Small intestine (tissue), 7 donors: ENCODE data around the gene RARRES2. TPM values are rescaled to one million over a fixed set of nuclear protein-coding genes. Genes with fewer than 3 reads are reported as not detected.

Experiments used
- DNase-seq, 2 donors: peaks; one replicate each; pipeline versions ENCODE4 v3.0.0 to v3.0.0-alpha.2; 2013
- FAIRE-seq: peaks from 2 replicates; lab custom pipeline; 2012; peaks lifted over from hg19 to GRCh38; lab: Jason Lieb, UNC
- H3K27ac ChIP-seq, 3 donors: one replicate each; pipeline ENCODE4 v1.5.1; 2013; ENCODE audit warnings: low read length in 2 of 3, mild to moderate bottlenecking in 2 of 3, control low read depth in 1 of 3, inconsistent platforms in 1 of 3, low read depth in 1 of 3, moderate library complexity in 1 of 3
- H3K27me3 ChIP-seq, 3 donors: one replicate each; pipeline ENCODE4 v1.6.1; 2013; ENCODE audit warnings: low read length in 3 of 3, inconsistent platforms in 1 of 3; ENCODE audit not compliant: control insufficient read depth in 3 of 3, insufficient read depth in 3 of 3
- H3K36me3 ChIP-seq, 3 donors: one replicate each; pipeline ENCODE4 v1.6.1; 2013; ENCODE audit warnings: low read length in 3 of 3, inconsistent platforms in 1 of 3, low read depth in 1 of 3, mild to moderate bottlenecking in 1 of 3, moderate library complexity in 1 of 3; ENCODE audit not compliant: control insufficient read depth in 3 of 3, insufficient read depth in 2 of 3
- H3K4me1 ChIP-seq, 3 donors: one replicate each; pipeline ENCODE4 v1.6.1; 2013; ENCODE audit warnings: low read length in 2 of 3, inconsistent platforms in 1 of 3, low read depth in 1 of 3, mild to moderate bottlenecking in 1 of 3, moderate library complexity in 1 of 3; ENCODE audit not compliant: control insufficient read depth in 3 of 3, insufficient read depth in 2 of 3
- H3K4me3 ChIP-seq, 3 donors: one replicate each; pipeline ENCODE4 v1.5.1; 2013; ENCODE audit warnings: low read length in 3 of 3, control low read depth in 1 of 3, inconsistent platforms in 1 of 3, low read depth in 1 of 3, mild to moderate bottlenecking in 1 of 3, moderate library complexity in 1 of 3
- H3K9me3 ChIP-seq, 2 donors: one replicate each; pipeline ENCODE4 v1.6.1; 2013; ENCODE audit warnings: low read depth in 1 of 2, low read length in 1 of 2; ENCODE audit not compliant: control insufficient read depth in 2 of 2, insufficient read depth in 1 of 2
- WGBS, 3 donors: extraction: QIAGEN DNeasy Blood & Tissue Kit; methylation state at CpG; one replicate each; pipeline ENCODE4 v1.1.7; 2013; 5-methylcytosine and 5-hydroxymethylcytosine counted together
- polyA plus RNA-seq, 4 donors: library from polyadenylated mRNA; stranded (reverse) in 3 of 4; unstranded in 1 of 4; fragments of 200-250 nt in 3 of 4; fragments of 120-200 nt in 1 of 4; gene quantifications; one replicate each; pipeline versions ENCODE4 v1.2.1 to v1.2.3, GENCODE V29; 2013
- donor health status: healthy with polysubstance abuse.
- donor health status: control.
- donor health status: control.
- donor health status: Bipolar disorder and iron deficiency.
- donor health status: healthy.

Gene RARRES2
- polyA plus RNA-seq, 4 donors, result 9.6 to 109 (median 36.9) TPM

DNA sequence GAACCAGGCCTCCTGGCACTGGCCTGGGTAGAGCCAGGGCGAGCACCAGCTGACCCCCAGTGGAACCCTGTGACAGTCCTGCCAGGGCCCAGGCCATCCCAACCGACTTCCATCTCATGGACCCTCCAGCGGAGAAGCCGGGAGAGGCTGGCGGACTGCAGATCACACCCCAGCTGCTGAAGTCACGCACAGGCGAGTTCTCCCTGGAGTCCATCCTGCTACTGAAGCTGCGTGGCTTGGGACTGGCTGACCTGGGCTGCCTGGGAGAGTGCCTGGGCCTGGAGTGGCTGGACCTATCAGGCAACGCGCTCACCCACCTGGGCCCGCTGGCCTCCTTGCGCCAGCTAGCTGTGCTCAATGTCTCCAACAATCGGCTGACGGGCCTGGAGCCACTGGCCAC lies 4.7 kb downstream of the RARRES2 start:
- no peak for DNase-seq
- H3K4me1 ChIP-seq, result peaks cover 0 to 18% (median 2%) of the 10 kb centered on the region in 3 donors
- no peak overlapping the region for H3K4me3 ChIP-seq
- WGBS, 3 donors, result 94 to 100% (median 94%) methylated on average over 14 of the region's 14 CpGs
- H3K27me3 ChIP-seq, result peaks cover 0 to 8% (median 0%) of the 10 kb centered on the region in 3 donors
- no peak overlapping the region for H3K27ac ChIP-seq
- H3K36me3 ChIP-seq, result peaks cover 0 to 62% (median 2%) of the 10 kb centered on the region in 3 donors
- H3K9me3 ChIP-seq, result no peaks in the 10 kb centered on the region
- no peak for FAIRE-seq

DNA sequence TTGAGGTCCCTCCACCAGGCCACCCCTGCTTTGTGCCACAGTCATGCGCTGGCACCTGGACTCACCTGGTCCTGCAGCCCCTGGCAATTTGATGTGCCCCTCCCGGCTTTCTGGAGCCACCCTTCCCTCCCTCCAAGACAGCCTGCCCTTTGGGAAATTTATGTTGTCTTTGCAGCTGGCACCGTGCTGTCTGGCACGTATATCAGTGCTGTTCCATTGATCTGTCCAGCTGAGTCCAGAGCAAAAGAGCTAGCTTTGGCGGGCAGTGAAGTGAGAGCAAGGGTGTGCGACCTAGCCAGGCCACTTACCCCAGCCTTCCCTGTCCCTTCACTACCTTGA lies 5.7 kb downstream of the RARRES2 start:
- peak overlapping the region in 2 of 3 donors; percentile 20 to 61 for H3K27ac ChIP-seq
- no peak overlapping the region for H3K4me3 ChIP-seq
- 69 to 75% (median 70%) methylated on average over 6 of the region's 6 CpGs for WGBS, 3 donors
- peaks cover 0 to 70% (median 2%) of the 10 kb centered on the region in 3 donors for H3K36me3 ChIP-seq
- FAIRE-seq, result no peak
- no peak for DNase-seq
- peaks cover 0 to 12% (median 2%) of the 10 kb centered on the region in 3 donors for H3K4me1 ChIP-seq
- peaks cover 0 to 2% (median 0%) of the 10 kb centered on the region in 3 donors for H3K27me3 ChIP-seq
- H3K9me3 ChIP-seq, result no peaks in the 10 kb centered on the region

DNA sequence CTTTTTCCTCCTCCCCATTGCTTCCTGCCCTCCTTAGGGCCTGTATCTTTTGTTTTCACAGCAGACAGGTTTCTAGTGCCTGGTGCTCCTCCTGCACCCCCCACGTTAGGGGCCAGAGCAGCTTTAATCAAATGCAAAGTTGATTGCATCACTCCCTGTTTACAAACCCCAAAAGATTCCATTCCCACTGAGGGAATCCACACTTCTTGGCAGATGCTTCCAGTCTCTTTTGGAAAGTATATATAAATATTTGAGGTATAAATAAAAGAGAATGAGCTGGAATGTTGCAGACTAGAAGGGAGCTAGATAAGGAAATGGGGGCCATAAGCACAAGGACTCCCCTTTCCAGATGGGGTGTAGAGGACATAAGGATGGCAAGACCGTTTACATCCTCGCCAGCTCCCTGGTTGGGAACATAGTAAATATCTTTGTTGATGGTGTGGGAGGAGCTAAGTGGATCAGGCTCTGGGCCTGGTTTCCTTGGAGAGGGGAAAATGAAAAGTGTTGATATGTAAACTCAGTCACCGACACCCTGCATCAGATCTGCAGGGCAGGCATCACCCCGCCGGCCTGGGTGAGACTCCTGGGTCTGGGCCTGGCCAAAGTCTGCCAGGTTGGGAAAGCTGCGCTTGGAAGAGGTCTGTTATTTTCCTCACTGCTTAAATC lies 6.2 kb downstream of the RARRES2 start:
- FAIRE-seq (no peak), DNase-seq (peak in 1 of 2 donors; percentile 20)
- Histone ChIP-seq H3K4me1 (peaks cover 0 to 10% (median 0%) of the 10 kb centered on the region in 3 donors), H3K9me3 (no peaks in the 10 kb centered on the region), H3K36me3 (peaks cover 0 to 75% (median 2%) of the 10 kb centered on the region in 3 donors), H3K27ac (peak overlapping the region in 2 of 3 donors; percentile 20 to 61), H3K27me3 (no peaks in the 10 kb centered on the region), H3K4me3 (no peak overlapping the region)
- 48 to 58% (median 50%) methylated on average over 7 of the region's 7 CpGs for WGBS, 3 donors

DNA sequence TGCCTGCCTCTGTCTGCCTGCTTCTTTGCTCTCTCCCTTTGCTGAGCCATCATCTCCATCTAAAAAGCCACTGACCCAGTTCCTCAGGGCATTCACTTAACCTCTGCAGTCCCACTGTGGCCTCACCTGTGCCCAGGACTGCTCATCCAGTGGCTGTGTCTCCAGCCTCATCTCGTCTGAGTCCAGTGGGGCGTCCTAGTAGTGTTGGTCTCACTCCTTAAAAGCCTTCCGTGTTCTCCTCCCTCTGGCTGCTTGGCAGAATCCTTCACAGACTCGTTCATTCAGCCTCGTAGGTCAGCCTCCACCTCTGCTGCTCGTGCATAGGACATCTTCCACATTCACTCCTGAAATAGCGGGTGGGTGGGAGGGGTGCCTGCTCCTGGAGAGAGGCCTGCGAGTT lies 7.3 kb downstream of the RARRES2 start:
- Histone ChIP-seq H3K9me3 (no peaks in the 10 kb centered on the region), H3K4me1 (peaks cover 0 to 4% (median 0%) of the 10 kb centered on the region in 3 donors), H3K27ac (no peak overlapping the region), H3K36me3 (peaks cover 0 to 78% (median 4%) of the 10 kb centered on the region in 3 donors), H3K27me3 (no peaks in the 10 kb centered on the region), H3K4me3 (no peak overlapping the region)
- DNase-seq (no peak), FAIRE-seq (no peak)
- WGBS, 3 donors, result 89 to 92% (median 91%) methylated on average over 8 of the region's 8 CpGs

DNA sequence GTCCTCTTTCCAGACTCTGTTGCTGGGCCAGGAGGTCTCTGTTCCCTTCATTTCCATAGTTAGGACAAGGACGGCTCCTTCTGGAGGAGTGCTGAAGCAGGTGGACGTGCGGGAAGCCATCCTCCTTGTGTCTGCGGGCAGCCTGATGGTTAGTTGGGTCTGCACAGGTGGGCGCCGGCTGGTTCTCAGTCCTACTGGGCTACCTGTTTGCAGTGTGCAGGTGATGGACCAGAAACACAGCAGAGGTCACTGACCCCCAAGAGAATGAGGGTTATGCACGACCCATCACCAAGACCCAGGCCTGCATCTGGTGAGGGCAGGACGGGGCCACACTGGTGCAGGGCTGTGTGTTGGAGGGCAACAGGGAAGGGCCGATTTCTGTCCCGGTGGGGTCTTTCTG lies 7.8 kb downstream of the RARRES2 start:
- WGBS, 3 donors, result 90 to 98% (median 95%) methylated on average over 9 to 10 of the region's 10 CpGs
- Histone ChIP-seq H3K9me3 (no peaks in the 10 kb centered on the region), H3K27me3 (no peaks in the 10 kb centered on the region), H3K4me1 (peaks cover 0 to 4% (median 0%) of the 10 kb centered on the region in 3 donors), H3K36me3 (peaks cover 0 to 78% (median 6%) of the 10 kb centered on the region in 3 donors), H3K27ac (no peak overlapping the region), H3K4me3 (no peak overlapping the region)
- FAIRE-seq (no peak), DNase-seq (no peak)

DNA sequence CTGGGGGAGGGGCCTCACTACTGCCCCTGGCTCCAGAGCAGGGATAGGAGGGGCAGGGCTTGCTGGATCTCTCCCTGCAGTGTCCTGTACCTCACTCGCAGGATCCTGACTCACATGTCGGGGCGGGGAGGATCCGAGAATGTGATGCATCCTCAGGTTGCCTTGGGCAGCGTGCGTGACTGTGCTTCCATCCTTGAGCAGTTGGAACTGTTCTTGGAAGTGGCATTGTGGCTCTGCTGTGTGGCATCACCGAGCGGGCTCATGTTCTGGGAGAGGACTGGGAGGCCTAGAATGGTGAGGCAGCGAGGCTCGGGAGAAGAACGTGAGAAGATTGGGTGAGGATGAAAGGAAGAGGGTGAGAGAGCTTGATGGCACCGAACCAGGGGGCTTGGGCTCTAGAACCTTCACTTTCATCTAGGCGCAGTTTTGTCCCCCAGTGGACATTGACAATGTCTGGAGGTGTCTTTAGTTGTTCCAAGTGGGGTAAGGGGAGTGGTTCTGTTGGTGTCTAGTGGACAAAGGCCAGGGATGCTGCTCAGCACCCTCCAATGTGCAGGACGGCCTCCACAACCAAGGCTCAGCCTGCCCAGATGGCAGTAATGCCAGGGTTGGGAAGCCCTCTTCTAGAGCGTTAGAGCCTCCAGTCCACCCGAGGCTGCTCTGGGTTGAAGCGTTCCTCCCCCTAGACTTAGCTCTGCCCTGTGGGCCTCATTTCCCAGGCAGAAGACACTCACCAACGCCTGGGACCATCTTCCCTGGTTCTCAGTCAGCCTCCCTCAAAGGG lies 8.4 kb downstream of the RARRES2 start:
- peaks cover 0 to 4% (median 0%) of the 10 kb centered on the region in 3 donors for H3K4me1 ChIP-seq
- no peaks in the 10 kb centered on the region for H3K9me3 ChIP-seq
- no peaks in the 10 kb centered on the region for H3K27me3 ChIP-seq
- H3K36me3 ChIP-seq, result peaks cover 0 to 76% (median 6%) of the 10 kb centered on the region in 3 donors
- no peak overlapping the region for H3K27ac ChIP-seq
- H3K4me3 ChIP-seq, result no peak overlapping the region
- FAIRE-seq, result no peak
- whole genome bisulfite sequencing, 3 donors, result 93 to 97% (median 96%) methylated on average over 18 of the region's 18 CpGs
- no peak for DNase-seq

DNA sequence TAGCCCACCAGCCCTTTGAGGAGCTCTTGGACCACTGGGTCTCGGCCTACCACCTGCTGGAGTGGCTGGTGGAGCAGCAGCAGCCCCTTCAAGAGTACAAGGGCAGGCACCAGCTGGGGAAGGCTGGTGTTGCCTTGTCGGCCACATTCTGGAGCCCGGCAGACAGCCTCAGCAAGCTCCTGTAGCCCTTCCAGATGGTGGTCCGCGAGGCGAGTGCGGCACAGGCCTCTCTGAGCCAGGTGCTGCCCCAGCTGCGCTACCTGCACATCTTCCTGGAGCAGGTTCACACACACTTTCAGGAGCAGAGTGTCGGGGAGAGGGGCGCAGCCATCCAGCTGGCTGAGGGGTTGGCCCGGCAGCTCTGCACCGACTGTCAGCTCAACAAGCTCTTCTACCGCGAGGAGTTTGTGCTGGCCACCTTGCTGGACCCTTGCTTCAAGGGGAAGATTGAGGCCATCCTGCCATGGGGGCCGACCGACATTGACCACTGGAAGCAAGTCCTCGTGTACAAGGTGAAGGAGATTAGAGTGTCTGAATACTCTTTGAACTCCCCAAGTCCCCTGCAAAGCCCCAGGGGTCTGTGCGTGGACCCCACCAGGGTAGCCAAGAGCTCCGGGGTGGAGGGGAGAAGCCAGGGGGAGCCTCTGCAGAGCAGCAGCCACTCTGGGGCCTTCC lies 11.1 kb downstream of the RARRES2 start:
- 92 to 96% (median 95%) methylated on average over 19 of the region's 19 CpGs for WGBS, 3 donors
- Histone ChIP-seq H3K4me1 (peaks cover 0 to 4% (median 0%) of the 10 kb centered on the region in 3 donors), H3K4me3 (no peak overlapping the region), H3K9me3 (no peaks in the 10 kb centered on the region), H3K36me3 (peaks cover 2 to 80% (median 10%) of the 10 kb centered on the region in 3 donors), H3K27me3 (no peaks in the 10 kb centered on the region), H3K27ac (no peak overlapping the region)
- DNase-seq (no peak), FAIRE-seq (no peak)
